SU-DHL-6 (cell line): ENCODE results near the gene INTS1.

Source experiments
- H2AFZ ChIP-seq: fragments of 200-600 bp; sonication (generic); 2 replicates; pipeline ENCODE4 v1.6.1; 2014; ENCODE audit warnings: low read depth, mild to moderate bottlenecking, moderate library complexity, mixed read lengths, antibody characterized with exemption, low read length; ENCODE audit not compliant: severe bottlenecking
- H3F3A ChIP-seq: fragments of 200-600 bp; shearing (Covaris generic); 2 replicates; pipeline ENCODE4 v1.6.0; 2016; ENCODE audit warnings: antibody characterized with exemption, mild to moderate bottlenecking; ENCODE audit not compliant: insufficient read depth
- H3K27ac ChIP-seq: fragments of 200-600 bp; sonication (generic); 2 replicates; pipeline ENCODE4 v1.5.1; 2016; ENCODE audit warnings: low read depth, mild to moderate bottlenecking, low read length, moderate library complexity, mixed read lengths
- H3K27me3 ChIP-seq: fragments of 200-600 bp; sonication (generic), shearing (Covaris generic); 2 replicates; pipeline ENCODE4 v1.6.0; 2014; ENCODE audit warnings: mild to moderate bottlenecking, low read length
- H3K36me3 ChIP-seq: fragments of 200-600 bp; sonication (generic); 2 replicates; pipeline ENCODE4 v1.6.1; 2014; ENCODE audit warnings: mild to moderate bottlenecking, low read length, mixed read lengths
- H3K4me2 ChIP-seq: fragments of 300-600, 200-600 bp; shearing (Covaris generic), sonication (generic); 2 replicates; pipeline ENCODE4 v1.6.0; 2014; ENCODE audit warnings: low read length, low read depth, mild to moderate bottlenecking; ENCODE audit not compliant: poor library complexity, severe bottlenecking
- H3K4me3 ChIP-seq: fragments of 200-600 bp; sonication (generic); 2 replicates; pipeline ENCODE4 v1.5.1; 2014; ENCODE audit warnings: antibody characterized with exemption, low read length, mild to moderate bottlenecking, mixed read lengths; ENCODE audit not compliant: insufficient read depth, poor library complexity, severe bottlenecking
- H3K79me2 ChIP-seq: fragments of 200-600 bp; sonication (generic); 2 replicates; pipeline ENCODE4 v1.6.1; 2014; ENCODE audit warnings: mild to moderate bottlenecking, low read length, moderate library complexity; ENCODE audit not compliant: insufficient read depth
- H3K9ac ChIP-seq: fragments of 200-600 bp; sonication (generic); 2 replicates; pipeline ENCODE4 v1.7.0; 2014; ENCODE audit warnings: mild to moderate bottlenecking, low read length
- H3K9me2 ChIP-seq: fragments of 200-600 bp; sonication (generic); replicated peaks from 2 replicates; pipeline ENCODE4 v1.6.1; 2014; ENCODE audit warnings: low read length; ENCODE audit not compliant: insufficient read depth
- H3K9me3 ChIP-seq: fragments of 200-600 bp; sonication (generic); 2 replicates; pipeline ENCODE4 v1.6.1; 2014; ENCODE audit warnings: low read length, mixed read lengths; ENCODE audit not compliant: insufficient read depth
- H4K20me1 ChIP-seq: fragments of 200-600 bp; sonication (generic); 2 replicates; pipeline ENCODE4 v1.6.1; 2014; ENCODE audit warnings: low read depth, mild to moderate bottlenecking, antibody characterized with exemption, low read length, moderate library complexity, mixed read lengths
- CTCF ChIP-seq: fragments of 200-600 bp; sonication (generic); IDR thresholded peaks from one replicate; pipeline ENCODE4 v1.5.1; 2017; ENCODE audit warnings: antibody characterized with exemption, mild to moderate bottlenecking, low read length, moderate library complexity; ENCODE audit not compliant: insufficient read depth, poor library complexity, severe bottlenecking
- EZH2phosphoT487 ChIP-seq: fragments of 200-600 bp; sonication (generic), shearing (Covaris generic); conservative IDR thresholded peaks from 2 replicates; pipeline ENCODE4 v1.6.1; 2018; ENCODE audit warnings: mild to moderate bottlenecking, antibody characterized with exemption, low read length, moderate library complexity, mixed read lengths

The INTS1 gene

GRCh38 chr7:1450987-1451386 is 53.2 kb downstream of the INTS1 start:
- TF ChIP-seq EZH2phosphoT487 (no peak), CTCF (no peak)
- H3K27me3 ChIP-seq = no peaks in the 10 kb centered on the region
- H3K9ac ChIP-seq = no peak overlapping the region
- H3K4me3 ChIP-seq = no peak overlapping the region
- no peaks in the 10 kb centered on the region; the same call in 1 of the 2 replicates for H4K20me1 ChIP-seq
- H3K9me2 ChIP-seq = no peaks in the 10 kb centered on the region
- H3K36me3 ChIP-seq = no peaks in the 10 kb centered on the region
- no peaks in the 10 kb centered on the region for H3K79me2 ChIP-seq
- H2AFZ ChIP-seq = no peak overlapping the region
- no peaks in the 10 kb centered on the region for H3F3A ChIP-seq
- no peak overlapping the region for H3K4me2 ChIP-seq
- no peaks in the 10 kb centered on the region for H3K9me3 ChIP-seq
- no peak overlapping the region for H3K27ac ChIP-seq

- Histone ChIP-seq H3K9me3 (no peaks in the 10 kb centered on the region), H3K36me3 (no peaks in the 10 kb centered on the region), H3K4me2 (no peak overlapping the region), H3K9ac (no peak overlapping the region), H3K79me2 (no peaks in the 10 kb centered on the region), H3K27ac (no peak overlapping the region), H2AFZ (no peak overlapping the region), H3K9me2 (no peaks in the 10 kb centered on the region), H3K4me3 (no peak overlapping the region), H4K20me1 (no peaks in the 10 kb centered on the region; the same call in 1 of the 2 replicates), H3F3A (no peaks in the 10 kb centered on the region), H3K27me3 (no peaks in the 10 kb centered on the region)
- no peak for TF ChIP-seq CTCF
- TF ChIP-seq EZH2phosphoT487 = no peak
Measured at GRCh38 chr7:1450431-1450830, 53.8 kb downstream of the INTS1 start.

- Histone ChIP-seq H3K79me2 (no peaks in the 10 kb centered on the region), H3K27me3 (no peaks in the 10 kb centered on the region), H4K20me1 (no peaks in the 10 kb centered on the region; the same call in 1 of the 2 replicates), H3F3A (no peaks in the 10 kb centered on the region), H3K4me3 (no peak overlapping the region), H3K9ac (no peak overlapping the region), H3K9me3 (no peaks in the 10 kb centered on the region), H3K27ac (no peak overlapping the region), H3K4me2 (no peak overlapping the region), H2AFZ (no peak overlapping the region), H3K9me2 (no peaks in the 10 kb centered on the region), H3K36me3 (no peaks in the 10 kb centered on the region)
- TF ChIP-seq CTCF (no peak), EZH2phosphoT487 (no peak)
Measured at GRCh38 chr7:1449951-1450350, 54.2 kb downstream of the INTS1 start.

GRCh38 chr7:1449501-1449900 is 54.7 kb downstream of the INTS1 start:
- Histone ChIP-seq H3K27ac (no peak overlapping the region), H3K9ac (no peak overlapping the region), H3F3A (no peaks in the 10 kb centered on the region), H3K36me3 (no peaks in the 10 kb centered on the region), H3K9me3 (no peaks in the 10 kb centered on the region), H3K4me3 (no peak overlapping the region), H3K9me2 (no peaks in the 10 kb centered on the region), H4K20me1 (no peaks in the 10 kb centered on the region; the same call in 1 of the 2 replicates), H2AFZ (no peak overlapping the region), H3K79me2 (no peaks in the 10 kb centered on the region), H3K27me3 (no peaks in the 10 kb centered on the region), H3K4me2 (no peak overlapping the region)
- TF ChIP-seq EZH2phosphoT487 (no peak), CTCF (no peak)
